GM21390 (cell line): Measurements from ENCODE around the gene PRDM16.

Experiments used
- ATAC-seq: cut with Tn5 transposase; IDR thresholded peaks from one replicate; pipeline ENCODE4 v1.9.1; 2021; ENCODE audit not compliant: unreplicated experiment

Gene PRDM16

GRCh38 chr1:3176820-3177219 is 107.8 kb downstream of the PRDM16 start:
- no peak for ATAC-seq

- ATAC-seq: no peak
These were observed 109.3 kb downstream of the PRDM16 start for GRCh38 chr1:3178279-3178678.

- ATAC-seq: no peak
These were observed 110.5 kb downstream of the PRDM16 start for GRCh38 chr1:3179471-3179870.

- no peak for ATAC-seq
These were observed 111.9 kb downstream of the PRDM16 start for GRCh38 chr1:3180915-3181314.

- no peak for ATAC-seq
These were observed 113.0 kb downstream of the PRDM16 start for GRCh38 chr1:3181956-3182355.

- no peak for ATAC-seq
These were observed 114.4 kb downstream of the PRDM16 start for GRCh38 chr1:3183411-3183810.

- no peak for ATAC-seq
These were observed 114.8 kb downstream of the PRDM16 start for GRCh38 chr1:3183813-3184212.

- no peak for ATAC-seq
These were observed 115.7 kb downstream of the PRDM16 start for GRCh38 chr1:3184666-3185065.

GRCh38 chr1:3185896-3186525 is 117.0 kb downstream of the PRDM16 start:
- ATAC-seq: no peak

- ATAC-seq: no peak
These were observed 117.5 kb downstream of the PRDM16 start for GRCh38 chr1:3186526-3186921.

- ATAC-seq: no peak
These were observed 118.6 kb downstream of the PRDM16 start for GRCh38 chr1:3187415-3188149.

GRCh38 chr1:3188150-3188971 is 119.4 kb downstream of the PRDM16 start:
- no peak for ATAC-seq

GRCh38 chr1:3190256-3191041 is 121.4 kb downstream of the PRDM16 start:
- no peak for ATAC-seq

- no peak for ATAC-seq
These were observed 123.4 kb downstream of the PRDM16 start for GRCh38 chr1:3192361-3192760.

- ATAC-seq: no peak
These were observed 123.8 kb downstream of the PRDM16 start for GRCh38 chr1:3192825-3193224.

- no peak for ATAC-seq
These were observed 124.8 kb downstream of the PRDM16 start for GRCh38 chr1:3193811-3194210.

- ATAC-seq: no peak
These were observed 125.9 kb downstream of the PRDM16 start for GRCh38 chr1:3194760-3195479.

GRCh38 chr1:3195480-3195815 is 126.4 kb downstream of the PRDM16 start:
- no peak for ATAC-seq

- ATAC-seq: no peak
These were observed 127.0 kb downstream of the PRDM16 start for GRCh38 chr1:3195966-3196515.

- no peak for ATAC-seq
These were observed 127.7 kb downstream of the PRDM16 start for GRCh38 chr1:3196577-3197245.
